ENCODE results near the gene KANK2.
A peak's percentile ranks its signal among the peaks of the same experiment; 100 is the strongest.

The KANK2 gene

DNA sequence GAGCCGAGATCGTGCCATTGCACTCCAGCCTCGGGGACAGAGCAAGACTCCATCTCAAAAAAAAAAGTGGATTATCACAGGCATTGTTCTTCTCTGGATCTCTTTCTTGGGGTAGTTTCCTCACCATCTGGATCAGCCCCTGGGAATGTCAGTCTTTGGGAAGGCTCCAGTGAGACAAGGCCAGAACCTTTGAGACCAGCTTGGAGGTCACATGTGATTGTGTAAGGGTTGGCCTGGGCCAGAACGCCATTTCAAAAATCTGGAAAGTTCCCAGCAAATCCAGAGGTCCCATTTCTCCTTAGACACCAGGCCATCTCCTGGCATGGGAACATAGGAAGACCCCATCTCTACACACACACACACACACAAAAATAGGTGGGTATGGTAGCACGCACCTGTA is 27.8 kb upstream of the KANK2 start:
- DNase-seq: no peak

DNA sequence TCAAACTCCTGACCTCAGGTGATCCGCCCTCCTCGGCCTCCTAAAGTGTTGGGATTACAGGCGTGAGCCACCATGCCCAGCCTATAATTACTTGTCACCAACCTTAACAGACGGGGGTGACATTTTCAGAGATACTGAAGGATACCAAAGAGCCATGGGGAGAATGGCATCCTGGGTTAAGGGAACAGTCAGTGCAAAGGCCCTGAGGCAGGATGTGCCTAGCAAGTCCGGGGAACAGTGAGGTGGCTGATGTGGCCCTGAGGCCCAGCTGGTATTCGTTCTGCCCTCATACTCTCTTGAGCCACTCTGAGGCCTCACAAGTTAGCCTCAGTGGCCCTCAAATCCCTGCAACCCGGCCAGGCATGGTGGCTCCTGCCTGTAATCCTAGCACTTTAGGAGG is 27.1 kb upstream of the KANK2 start:
- no peak for DNase-seq

DNA sequence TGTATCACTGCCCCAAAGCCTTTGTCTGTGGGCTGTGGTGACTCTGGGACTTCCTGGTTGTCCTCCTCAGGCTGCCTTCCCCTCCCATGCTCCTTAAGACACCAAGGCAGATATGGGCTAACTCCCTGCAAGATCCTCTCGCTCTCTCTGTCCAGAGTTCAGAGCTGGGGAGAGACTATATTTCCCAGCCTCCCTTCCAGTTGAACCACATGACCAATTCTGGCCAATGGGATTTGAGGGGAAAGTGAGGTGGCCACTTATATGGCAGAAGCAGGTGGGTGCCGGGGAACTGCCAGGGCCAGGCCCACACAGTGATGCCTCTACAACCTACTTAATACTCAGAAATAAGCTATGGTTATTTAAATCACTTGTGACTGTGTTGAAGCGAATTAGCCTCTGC is 25.9 kb upstream of the KANK2 start:
- no peak for DNase-seq

DNA sequence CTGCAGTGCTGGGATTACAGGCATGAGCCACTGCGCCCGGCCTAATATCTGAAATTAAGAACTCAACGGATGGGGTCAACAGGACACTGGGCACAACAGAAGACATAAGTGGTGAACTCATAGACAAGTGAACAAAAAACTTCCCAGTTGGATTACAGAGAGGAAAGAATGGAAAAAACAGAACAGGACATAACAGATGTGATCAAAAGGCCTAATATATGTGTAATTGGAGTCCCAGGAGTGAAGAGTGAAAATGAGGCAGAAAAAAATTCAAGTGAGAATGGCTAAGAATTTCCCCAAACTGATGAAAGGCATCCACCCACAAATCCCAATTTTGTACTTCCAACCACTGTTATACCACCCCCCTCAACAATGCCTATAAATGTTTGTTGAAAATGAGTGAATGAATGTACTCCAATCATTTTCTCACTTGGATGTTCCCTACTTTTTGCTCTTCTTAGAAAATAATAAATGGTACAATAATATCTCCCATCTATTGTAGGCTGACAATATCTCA is 23.8 kb upstream of the KANK2 start:
- no peak for DNase-seq

DNA sequence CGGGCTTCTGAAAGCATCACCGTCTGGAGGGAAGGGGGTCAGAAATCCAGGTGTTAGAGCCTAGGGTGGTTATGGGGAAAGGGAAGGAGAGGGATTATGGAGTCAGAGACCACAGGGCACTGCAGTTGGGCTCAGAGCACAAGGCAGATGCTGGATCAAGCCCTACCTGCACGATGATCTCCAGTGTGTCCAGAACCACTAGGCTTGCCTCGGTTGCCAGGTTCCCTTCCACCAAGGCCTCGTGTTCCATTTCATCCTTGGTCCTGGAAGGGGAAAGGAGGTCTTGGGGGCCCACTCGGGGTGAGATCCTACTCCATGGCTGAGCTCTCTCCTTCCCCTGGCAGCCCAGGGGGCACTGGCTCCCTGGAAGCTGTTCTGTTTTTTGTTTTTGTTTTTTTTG is 17.0 kb upstream of the KANK2 start:
- DNase-seq: no peak

DNA sequence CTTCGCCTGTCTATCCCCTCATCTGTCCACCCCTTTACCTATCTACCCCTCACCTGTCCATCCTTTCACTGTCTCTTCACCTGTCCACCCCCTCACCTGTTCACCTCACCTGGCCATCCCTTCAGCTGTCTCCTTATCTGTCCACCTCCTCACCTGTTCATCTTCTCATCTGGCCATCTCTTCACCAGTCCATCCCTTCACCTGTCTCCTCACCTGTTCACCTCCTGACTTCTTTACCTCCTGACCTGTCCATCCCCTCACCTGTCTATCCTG is 13.2 kb upstream of the KANK2 start:
- no peak for DNase-seq

DNA sequence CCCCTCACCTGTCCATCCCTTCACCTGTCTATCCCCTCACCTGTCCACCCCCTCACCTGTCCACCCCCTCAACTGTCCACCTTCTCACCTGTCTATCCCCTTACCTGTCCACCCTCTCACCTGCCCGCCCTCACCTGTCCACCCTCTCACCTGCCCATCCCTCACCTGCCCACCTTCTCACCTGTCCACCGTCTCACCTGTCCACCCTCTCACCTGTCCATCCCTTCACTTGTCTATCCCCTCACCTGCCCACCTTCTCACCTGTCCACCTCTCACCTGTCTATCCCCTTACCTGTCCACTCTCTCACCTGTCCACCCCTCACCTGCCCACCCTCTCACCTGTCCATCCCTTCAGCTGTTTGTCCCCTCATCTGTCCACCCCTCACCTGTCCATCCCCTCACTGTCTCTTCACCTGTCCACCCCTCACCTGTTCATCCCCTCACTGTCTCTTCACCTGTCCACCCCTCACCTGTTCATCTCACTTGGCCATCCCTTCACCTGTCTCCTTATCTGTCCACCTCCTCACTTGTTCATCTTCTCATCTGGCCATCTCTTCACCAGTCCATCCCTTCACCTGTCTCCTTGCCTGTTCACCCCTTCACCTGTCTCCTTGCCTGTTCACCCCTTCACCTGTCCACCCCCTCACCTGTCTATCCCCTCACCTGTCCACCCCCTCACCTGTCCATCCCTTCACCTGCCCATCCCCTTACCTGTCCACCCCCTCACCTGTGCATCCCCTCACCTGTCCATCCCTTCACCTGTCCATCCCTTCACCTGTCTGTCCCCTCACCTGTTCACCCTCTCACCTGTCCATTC is 12.7 kb upstream of the KANK2 start:
- no peak for DNase-seq

DNA sequence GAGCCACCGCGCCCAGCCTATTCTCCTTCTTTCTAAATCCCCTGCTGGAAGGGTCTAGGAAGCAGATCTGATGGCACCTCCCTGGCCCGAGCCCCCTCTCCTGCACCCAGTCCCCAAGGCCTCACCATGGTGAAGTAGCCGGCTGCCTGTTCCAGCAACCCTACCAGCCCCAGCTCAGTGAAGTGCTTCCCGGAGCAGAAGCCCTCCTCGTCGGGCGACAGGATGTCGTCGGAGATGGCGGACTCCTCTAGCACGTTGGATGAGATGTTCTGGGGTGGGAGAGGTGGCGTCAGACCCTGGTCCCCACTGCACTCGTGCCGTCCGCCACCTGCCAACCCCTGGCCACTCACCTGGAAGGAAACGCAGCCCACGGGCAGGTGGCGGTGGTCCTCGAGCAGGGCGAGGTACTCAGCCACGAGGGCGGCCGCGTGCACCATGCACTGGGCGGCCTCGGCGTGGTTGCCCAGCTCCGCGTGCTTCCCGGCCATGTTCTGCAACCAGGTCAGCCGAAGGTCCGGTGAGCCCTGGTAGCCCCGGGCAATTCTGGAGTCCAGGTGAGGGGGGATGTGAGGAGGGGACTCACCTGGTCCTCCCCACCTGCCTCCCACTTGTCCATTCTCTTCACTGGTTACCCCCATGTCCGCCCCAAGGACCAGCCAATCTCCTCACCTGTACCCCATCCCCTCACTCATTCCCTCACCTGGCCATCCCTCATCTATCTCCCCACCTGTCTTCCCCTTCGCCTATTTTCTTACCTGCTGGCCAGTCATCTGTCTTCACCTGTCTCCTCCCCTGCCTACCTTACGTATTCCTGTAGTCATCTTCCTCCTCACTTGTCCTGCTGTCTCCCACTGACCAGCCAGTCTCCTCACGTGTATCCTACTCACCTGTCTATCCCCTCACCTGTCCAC is 11.5 kb upstream of the KANK2 start:
- no peak for DNase-seq

DNA sequence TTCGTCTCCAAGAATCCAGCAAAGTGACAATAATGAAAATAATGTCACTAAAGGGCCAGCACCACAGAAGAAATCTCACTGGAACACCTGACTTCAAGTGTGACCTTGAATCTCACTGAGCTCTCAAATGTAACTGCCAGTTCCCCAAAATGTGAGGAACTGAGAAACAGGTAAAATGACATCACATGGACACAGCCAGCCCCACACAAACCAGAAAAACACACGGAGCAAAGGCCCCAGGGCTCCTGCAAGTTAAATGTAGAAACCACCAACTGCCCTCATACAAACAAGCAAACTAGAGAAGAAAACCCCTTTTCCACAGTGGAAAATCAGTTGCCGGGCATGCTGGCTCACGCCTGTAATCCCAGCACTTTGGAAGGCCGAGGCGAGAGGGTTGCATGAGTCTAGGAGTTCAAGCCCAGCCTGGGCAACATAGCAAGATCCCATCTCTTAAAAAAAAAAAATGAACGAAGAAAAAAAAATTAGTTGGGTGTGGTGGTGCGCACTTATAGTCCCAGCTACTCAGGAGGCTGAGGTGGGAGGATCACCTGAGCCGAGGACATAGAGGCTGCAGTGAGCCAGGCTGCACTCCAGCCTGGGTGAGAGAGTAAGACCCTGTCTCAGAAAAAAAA is 8.7 kb upstream of the KANK2 start:
- DNase-seq: no peak

DNA sequence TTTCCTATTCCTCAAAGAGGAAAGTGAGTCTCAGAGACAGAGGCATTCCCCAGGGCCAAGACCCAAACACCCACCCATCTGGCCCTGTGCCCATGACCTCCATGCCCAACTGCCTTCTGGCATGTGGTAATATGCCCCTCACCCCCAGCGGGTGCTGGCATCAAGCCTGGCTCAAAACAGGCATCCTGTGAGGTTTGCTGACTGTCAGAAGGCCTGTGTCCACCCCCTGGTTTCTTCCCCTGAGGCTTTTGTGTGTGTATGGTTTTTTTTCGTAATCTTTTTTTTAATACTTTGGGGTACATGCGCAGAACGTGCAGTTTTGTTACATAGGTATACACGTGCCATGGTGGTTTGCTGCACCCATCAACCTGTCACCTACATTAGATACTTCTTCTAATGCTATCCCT is 7.6 kb upstream of the KANK2 start:
- DNase-seq: no peak

DNA sequence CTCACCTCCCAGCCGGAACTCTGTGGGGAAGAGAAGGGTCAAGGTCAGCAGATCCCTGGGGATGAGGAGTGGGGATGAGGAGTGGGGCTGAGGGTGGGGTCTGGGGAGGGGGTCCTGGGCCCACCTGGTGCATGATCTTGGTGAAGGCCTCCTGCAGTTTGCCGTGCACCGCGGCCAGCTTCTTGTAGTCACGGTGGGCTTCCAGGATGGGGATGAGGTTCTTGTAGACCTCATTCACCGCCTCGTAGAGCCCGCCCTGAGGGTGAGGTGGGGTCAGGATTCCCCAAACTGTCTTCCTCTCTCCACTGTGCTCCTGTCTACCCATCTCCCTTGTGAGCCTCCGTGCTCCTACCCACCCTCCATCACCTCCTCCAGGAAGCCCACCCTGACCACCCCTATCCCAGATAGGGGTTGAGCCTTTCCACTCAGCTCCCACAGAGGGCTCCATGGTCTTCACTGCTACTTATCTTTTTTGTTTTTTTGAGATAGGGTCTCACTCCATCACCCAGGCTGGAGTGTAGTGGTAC is 6.8 kb upstream of the KANK2 start:
- no peak for DNase-seq

DNA sequence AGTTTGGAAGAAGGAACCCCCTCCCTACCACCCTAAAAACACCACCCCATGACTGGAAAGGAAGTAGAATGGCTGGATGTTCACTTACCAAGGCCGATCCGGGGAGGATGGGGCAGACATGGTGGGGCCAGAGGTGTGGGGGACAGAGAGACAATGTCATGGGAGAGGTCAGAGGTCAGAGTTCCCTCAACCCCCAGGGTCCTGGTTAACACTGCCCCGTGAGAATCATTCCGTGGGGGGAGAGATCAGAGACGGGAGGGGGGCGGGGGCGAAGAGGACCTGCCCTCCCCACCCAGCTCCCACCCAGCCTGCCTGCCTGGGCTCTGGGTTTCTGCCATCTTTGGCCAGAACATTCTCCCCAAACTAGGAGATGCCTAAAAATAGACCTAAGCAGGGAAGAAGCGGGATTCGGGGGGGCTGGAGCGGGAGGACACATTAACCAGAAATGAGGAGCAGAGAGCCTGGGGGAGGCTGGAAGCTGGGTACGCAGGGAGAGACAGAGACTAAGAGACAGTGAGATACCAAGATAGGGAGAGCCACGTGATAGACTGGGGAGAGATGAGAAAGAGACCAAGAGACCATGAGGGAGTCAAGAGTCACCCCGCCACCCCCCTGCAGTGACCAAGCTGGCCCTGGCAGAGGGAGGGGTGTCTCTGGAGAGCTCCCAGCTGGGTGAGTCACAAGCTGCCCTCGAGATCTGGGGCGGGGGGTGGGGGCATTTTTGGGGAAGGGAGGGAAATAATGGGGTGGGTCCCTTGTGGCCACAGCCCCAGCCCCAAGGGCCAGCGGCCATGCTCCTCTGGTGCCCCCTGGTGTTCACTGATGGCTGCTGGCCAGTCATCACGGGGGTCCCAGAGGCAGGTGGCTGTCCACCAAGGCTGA is 6.1 kb upstream of the KANK2 start:
- DNase-seq: peak; percentile 47

DNA sequence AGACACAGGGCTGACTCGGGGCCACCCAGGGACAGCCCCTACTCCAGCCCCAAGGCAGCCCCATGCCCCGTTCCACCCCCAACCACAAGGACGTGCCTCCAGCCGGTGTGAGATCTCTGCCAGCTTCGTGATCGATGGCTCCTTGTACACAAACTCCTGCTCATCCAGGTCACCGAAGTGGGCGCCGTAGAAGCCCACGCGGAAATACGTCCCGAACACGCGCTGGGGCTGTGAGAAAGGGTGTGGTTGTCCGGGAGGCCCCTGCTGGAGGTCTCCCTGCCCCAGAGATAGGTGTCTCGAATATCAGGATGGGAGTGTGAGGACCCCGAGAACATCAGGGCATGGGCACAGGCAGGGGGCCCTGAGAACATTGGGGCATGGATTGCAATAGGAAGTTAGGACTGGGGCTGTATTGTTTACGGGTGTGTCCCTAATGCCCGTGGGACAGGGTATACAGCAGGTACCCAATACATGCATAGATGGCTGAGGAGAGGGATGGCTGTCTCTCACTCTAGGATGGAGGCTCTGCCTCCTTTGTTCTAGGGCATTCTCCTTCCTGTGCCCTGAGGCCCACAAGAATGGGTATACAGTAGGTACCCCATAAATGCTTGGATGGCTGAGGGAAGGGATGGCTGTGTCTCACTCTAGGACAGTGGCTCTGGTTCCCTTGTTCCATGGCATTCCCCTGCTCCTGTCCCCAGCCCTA is 5.3 kb upstream of the KANK2 start:
- no peak for DNase-seq

DNA sequence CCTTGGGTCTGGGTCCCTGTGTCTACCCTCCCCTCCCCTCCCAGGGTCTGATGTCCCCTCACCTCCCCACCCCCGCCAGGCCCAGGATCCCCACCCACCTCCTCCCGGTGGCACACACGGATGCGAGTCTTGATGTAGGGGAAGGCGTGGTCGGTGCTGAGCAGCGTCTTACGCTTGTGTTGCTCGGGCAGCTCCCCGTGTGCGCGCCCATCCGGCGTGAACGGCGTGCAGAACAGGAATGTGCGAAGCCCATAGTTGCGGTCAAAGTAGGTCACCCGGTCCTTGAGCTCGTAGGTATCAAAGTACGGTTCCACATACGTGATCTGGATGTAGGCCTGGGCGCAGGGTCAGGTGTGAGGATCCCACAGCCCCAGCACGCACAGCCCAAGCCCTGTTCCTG is 4.4 kb upstream of the KANK2 start:
- DNase-seq: no peak

DNA sequence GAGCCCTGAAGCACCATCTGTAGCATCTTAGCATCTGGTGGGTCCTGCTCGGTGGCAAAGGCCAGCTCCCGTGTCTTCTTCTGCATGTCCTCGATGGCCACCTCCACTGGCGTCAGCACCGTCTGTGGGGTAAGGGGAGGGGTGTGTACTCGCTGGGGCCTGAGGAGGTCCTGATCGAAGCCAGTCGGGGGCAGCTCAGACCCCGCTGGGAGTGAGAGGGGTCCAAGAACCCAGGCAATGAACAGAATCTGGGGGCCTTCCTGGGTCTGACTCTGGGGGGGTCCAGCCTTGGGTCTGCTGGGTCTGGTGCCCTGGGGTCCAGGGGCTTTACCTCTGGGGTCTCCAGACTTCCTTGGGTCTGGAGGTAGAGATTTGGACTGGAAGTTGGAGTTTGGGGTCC is 3.6 kb upstream of the KANK2 start:
- DNase-seq: no peak

DNA sequence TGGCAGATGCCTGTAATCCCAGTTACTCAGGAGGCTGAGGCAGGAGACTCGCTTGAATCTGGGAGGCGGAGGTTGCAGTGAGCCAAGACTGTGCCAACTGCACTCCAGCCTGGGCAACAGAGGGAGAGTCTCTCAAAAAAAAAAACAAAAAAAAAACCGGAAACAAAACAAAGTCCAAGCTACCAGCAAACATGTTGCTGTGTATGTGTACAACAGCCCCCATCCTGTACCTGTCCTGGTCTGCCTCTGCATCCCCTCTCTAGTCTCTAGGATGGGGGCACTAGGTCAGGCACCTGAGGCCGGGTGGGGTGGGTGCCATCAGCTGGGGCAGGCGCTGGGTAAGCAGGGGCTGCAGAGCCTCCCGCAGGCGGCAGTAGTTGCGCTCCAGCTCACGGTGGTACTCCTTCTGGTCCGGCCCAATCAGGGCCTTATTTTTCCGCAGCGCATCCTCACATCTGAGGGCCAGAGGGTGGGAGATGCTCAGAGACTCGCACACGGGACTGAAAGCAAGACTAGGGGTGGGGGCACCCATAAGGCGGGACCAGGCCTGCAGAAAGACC is 2.8 kb upstream of the KANK2 start:
- no peak for DNase-seq

DNA sequence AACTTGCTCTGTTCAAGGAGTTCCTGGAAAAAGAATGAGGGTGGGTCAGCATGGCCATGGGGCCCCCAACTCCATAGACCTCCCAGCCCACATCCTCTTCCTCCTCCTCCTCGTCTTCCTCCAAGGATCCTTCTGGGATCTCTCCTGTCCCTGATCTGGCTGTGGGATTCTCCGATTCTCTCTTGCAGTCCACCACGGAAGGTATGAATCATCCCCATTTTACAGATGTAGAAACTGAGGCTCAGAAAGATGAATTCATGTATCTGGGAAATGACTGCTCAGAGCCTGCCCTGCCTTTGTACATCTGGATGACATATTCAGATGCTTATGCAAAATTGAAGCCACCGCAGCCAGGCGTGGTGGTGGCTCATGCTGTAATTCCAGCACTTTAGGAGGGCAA is 2.2 kb upstream of the KANK2 start:
- DNase-seq: no peak

DNA sequence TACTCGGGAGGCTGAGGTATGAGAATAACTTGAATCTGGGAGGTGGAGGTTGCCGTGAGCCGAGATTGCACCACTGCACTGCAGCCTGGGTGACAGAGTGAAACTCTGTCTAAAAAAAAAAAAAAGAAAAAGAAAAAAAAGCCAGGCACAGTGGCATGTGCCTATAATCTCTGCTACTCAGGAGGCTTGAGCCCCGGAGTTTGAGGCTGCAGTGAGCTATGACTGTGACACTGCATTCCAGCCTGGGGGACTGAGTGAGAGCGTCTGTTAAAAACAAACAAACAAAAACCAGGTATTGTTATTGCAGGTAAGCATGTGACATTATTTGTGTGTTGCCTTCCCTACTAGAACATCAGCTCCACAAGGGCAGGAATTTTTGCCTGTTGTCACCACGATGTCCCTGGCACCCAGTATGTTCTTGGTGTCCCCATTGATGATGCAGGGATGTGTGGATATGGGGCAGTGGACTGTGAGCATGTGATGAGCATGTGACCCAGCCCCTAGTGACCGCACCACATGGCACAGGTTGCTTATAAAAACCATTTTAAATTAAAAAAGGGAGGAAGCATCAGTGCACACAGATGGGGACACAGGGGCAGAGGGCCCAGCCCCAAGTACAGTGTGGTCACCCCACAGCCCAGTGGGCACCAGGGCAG is 1.6 kb upstream of the KANK2 start:
- no peak for DNase-seq

DNA sequence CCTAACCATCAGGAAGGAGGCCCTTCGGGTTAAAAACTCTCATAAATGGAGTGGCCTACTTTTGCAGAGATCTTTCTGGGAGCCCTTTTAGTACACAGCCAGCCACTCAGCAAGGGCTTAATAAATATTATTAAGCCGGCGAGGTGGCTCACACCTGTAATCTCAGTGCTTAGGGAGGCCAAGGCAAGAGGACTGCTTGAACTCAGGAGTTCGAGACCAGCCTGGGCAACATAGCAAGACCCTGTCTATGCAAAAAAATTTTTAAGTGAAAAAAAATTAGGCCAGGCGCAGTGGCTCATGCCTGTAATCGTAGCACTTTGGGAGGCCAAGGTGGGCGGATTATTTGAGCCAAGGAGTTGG is 810 bp upstream of the KANK2 start:
- DNase-seq: no peak

DNA sequence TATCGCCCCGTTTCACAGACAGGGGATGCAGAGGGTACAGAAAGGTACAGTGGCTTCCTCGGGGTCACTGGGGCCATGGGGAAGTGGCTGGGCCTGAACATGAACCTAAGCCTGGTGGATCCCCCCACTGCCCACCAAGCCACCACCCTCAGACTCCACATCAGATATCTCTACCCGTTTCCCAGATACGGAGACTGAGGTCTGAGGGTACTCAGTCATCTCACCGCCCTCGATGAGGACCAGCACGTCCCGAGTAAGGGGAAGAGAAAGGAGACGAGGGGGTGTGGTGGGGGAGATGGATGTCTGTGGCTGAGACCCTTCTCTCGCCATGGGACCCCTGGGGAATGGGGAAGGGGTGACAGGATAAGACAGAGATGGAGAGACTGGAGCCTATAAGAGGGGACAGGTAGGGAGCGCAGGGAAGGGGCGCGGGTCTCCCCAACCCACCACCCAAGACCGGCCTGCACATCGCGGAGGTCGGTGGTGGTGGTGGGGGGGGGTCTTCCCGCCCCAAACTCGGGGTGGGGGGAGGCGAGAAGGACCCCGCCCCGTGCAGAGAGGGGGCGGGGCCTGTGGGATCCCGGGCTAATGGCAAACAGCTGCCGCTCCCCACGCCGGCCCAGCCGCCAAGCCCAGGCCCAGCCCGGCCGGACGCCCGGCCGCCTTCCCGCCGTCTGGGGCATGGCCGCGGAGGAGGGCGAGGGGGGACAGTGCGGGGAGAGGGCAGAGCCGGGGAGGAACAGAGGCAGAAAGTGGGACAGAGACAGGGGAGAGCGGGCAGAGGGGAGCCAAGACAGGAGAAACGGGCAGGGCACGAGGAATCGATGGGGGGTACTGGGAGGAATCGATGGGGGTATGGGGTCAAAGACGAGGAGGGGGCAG is 698 bp downstream of the KANK2 start:
- DNase-seq: no peak

Data from activated naive CD4-positive, alpha-beta T cell treated with anti-CD3 and anti-CD28 coated beads, Interleukin-2, amount 50 U/mL, for 16 hours (primary cell).